Osteocyte (in vitro differentiated cells): ENCODE results near the gene SPHK2. TPM values are rescaled to one million over a fixed set of nuclear protein-coding genes. Genes with fewer than 3 reads are reported as not detected.
A peak's percentile ranks its signal among the peaks of the same experiment; 100 is the strongest.

Experiments used
- DNase-seq: peaks from one replicate; pipeline ENCODE4 v3.0.0; 2021; ENCODE audit warnings: mixed read lengths; ENCODE audit not compliant: unreplicated experiment; ENCODE audit errors: extremely low spot score
- H3K27ac Mint-ChIP-seq: one replicate; pipeline ENCODE4 v1.8.0; 2021; ENCODE audit warnings: mild to moderate bottlenecking, mixed read lengths; ENCODE audit not compliant: unreplicated experiment
- H3K27me3 Mint-ChIP-seq: one replicate; pipeline ENCODE4 v1.8.0; 2021; ENCODE audit warnings: mixed read lengths; ENCODE audit not compliant: unreplicated experiment
- H3K36me3 Mint-ChIP-seq: one replicate; pipeline ENCODE4 v1.8.0; 2021; ENCODE audit warnings: mixed read lengths; ENCODE audit not compliant: unreplicated experiment
- H3K4me1 Mint-ChIP-seq: one replicate; pipeline ENCODE4 v1.8.0; 2021; ENCODE audit warnings: mixed read lengths; ENCODE audit not compliant: unreplicated experiment
- H3K4me3 Mint-ChIP-seq: one replicate; pipeline ENCODE4 v1.8.0; 2021; ENCODE audit warnings: mild to moderate bottlenecking, moderate library complexity, mixed read lengths; ENCODE audit not compliant: unreplicated experiment
- H3K9me3 Mint-ChIP-seq: one replicate; pipeline ENCODE4 v1.8.0; 2021; ENCODE audit warnings: mixed read lengths; ENCODE audit not compliant: unreplicated experiment
- CTCF ChIP-seq: fragments of 200-600 bp; sonication (generic); IDR thresholded peaks from 2 replicates; pipeline ENCODE4 v1.5.0; 2021; ENCODE audit warnings: antibody characterized with exemption, mild to moderate bottlenecking, moderate library complexity
- total RNA-seq: library from RNA; stranded (reverse); gene quantifications from 2 replicates; pipeline ENCODE4 v1.2.1, GENCODE V29; 2021

The SPHK2 gene
- total RNA-seq, 1 donor from 2014 or later: 34.7 TPM

DNA sequence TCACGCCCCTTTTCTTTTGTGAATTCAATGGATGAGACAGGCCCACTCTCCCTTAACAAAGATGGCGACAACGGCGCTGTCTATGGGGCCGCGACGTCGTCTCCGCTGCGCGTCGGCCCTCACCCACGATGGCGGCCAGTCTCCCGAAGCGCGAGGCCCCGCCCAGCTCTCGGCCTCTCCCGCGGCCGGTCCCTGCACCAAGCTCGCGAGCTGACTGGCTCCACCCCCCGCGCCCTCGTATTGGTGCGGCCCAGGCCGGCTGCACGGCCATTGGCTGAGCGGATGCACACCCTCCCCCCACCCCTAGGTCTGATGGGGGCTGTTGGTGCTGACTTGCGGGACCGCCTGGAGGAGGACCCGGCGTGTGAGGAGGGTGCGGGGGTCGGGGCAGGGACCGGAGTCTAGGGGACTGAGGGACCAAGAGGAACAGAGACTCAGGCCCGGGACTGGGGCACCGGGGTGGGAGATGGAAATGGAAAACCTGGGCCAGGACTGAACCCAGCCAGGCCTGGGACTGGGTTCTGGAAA is 4.8 kb downstream of the SPHK2 start:
- Mint-ChIP-seq H3K27ac (peak overlapping the region; percentile 96), H3K9me3 (no peaks in the 10 kb centered on the region), H3K27me3 (no peaks in the 10 kb centered on the region), H3K4me1 (peaks cover 44% of the 10 kb centered on the region), H3K4me3 (peak overlapping the region; percentile 81), H3K36me3 (peaks cover 12% of the 10 kb centered on the region)
- no peak for TF ChIP-seq CTCF
- DNase-seq: peak; percentile 99

DNA sequence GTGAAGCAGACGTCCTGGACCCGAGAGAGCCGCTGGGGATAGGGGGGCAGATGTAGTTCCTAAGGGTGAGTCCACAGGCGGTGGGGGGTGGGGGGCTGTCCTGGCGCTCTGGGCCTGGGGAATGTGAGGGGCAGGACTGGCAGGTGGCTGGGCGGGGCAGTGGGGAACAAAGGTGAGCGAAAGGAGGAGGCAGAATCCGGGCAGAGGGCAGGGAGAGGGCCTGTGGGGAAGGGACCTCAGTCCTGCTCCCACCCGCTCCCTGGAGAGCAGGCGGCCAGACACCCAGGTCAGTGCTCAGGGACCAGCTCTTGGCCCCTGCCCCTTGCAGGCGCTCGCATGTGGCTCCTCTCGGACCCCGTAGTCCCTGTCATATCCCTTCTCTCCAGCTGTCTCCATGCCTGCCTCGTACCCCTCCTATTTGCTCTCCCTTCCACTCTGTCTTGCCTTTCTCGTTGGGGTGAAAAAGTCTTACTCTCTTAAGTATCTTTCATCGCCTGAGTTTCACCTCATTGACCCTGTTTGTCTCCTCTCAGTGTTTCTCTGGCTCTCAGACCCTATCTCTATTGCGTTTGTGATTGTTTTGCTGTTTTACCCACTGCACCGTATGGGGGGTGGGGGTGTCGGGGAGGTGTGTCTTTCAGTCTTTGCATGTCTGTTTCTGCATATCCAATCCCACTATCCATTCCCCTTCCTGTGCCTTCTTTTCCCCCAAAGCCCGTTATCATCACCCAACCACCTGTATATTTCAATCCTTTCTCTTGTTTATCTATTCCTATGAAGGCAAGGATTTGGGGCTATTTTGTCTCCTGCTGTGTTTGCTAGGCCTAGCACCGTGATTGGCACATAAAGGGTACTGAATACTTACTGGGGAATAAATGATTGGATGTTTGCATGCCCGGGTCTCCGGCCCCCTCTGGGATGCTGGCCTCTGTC is 5.8 kb downstream of the SPHK2 start:
- H3K4me1 Mint-ChIP-seq: peaks cover 44% of the 10 kb centered on the region
- no peaks in the 10 kb centered on the region for H3K27me3 Mint-ChIP-seq
- H3K27ac Mint-ChIP-seq: peak overlapping the region; percentile 81
- no peaks in the 10 kb centered on the region for H3K9me3 Mint-ChIP-seq
- no peak for TF ChIP-seq CTCF
- peak overlapping the region; percentile 81 for H3K4me3 Mint-ChIP-seq
- no peak for DNase-seq
- peaks cover 14% of the 10 kb centered on the region for H3K36me3 Mint-ChIP-seq

GRCh38 chr19:48625891-48626327 is 6.6 kb downstream of the SPHK2 start:
- H3K4me3 Mint-ChIP-seq: no peak overlapping the region
- no peak for DNase-seq

GRCh38 chr19:48627201-48627864 is 8.0 kb downstream of the SPHK2 start:
- H3K4me3 Mint-ChIP-seq: no peak overlapping the region
- H3K9me3 Mint-ChIP-seq: no peaks in the 10 kb centered on the region
- peaks cover 54% of the 10 kb centered on the region for H3K4me1 Mint-ChIP-seq

More at GRCh38 chr19:48625891-48626327, 6.6 kb downstream of the SPHK2 start:
- H3K27ac Mint-ChIP-seq: no peak overlapping the region
- no peaks in the 10 kb centered on the region for H3K9me3 Mint-ChIP-seq
- no peak for TF ChIP-seq CTCF
- H3K36me3 Mint-ChIP-seq: peaks cover 14% of the 10 kb centered on the region
- H3K27me3 Mint-ChIP-seq: no peaks in the 10 kb centered on the region
- peaks cover 49% of the 10 kb centered on the region for H3K4me1 Mint-ChIP-seq

More at GRCh38 chr19:48627201-48627864, 8.0 kb downstream of the SPHK2 start:
- TF ChIP-seq CTCF: no peak
- Mint-ChIP-seq H3K27ac (no peak overlapping the region), H3K36me3 (peaks cover 10% of the 10 kb centered on the region), H3K27me3 (no peaks in the 10 kb centered on the region)
- DNase-seq: no peak
